Forelimb muscle (tissue), 1 donor: Measurements from ENCODE around the gene TRIO. TPM values are rescaled to one million over a fixed set of nuclear protein-coding genes. Genes with fewer than 3 reads are reported as not detected.

Source experiments
- DNase-seq: peaks from one replicate; pipeline ENCODE4 v3.0.0-alpha.2; 2013; ENCODE audit warnings: low read depth
- polyA plus RNA-seq: library from polyadenylated mRNA; unstranded; fragments of 120-200 nt; gene quantifications from one replicate; pipeline ENCODE4 v1.2.1, GENCODE V29; 2013; ENCODE audit not compliant: insufficient read length

Gene TRIO
- polyA plus RNA-seq, 1 donor = 168 TPM

DNA sequence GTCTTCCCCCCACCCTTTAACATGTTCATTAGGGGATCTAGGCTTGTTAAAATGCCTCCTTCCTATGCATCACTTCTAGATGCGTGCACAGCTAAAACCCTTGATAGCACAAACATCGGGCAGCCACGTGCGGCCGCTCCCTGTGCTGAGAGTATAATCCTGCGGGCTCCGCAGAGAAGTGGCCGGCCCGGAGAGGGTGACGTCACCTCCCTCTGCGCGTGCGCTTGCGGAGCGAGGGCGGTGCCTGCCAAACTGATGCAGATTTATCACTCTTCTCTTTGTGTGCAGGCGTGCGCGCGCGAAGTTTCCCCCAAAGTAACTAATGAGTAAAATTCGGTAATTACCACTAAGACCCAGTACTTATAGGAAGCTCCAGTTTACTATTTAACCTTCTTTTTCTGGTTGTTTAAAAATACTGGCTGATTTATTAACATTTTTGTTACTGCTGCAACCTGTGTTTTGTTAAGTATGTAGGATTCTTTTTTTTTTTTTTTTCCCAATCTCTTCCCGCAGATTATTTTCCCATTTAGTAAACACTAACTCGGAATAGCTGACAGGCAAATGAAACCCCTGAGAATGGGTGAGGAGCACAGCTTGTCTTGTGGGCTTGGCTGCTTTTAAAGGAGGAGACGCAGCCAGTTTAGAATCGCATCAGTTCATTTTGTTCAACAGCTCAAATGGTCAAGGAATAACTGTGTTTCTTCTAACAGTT lies 121.6 kb downstream of the TRIO start:
- peak; percentile 69 for DNase-seq

DNA sequence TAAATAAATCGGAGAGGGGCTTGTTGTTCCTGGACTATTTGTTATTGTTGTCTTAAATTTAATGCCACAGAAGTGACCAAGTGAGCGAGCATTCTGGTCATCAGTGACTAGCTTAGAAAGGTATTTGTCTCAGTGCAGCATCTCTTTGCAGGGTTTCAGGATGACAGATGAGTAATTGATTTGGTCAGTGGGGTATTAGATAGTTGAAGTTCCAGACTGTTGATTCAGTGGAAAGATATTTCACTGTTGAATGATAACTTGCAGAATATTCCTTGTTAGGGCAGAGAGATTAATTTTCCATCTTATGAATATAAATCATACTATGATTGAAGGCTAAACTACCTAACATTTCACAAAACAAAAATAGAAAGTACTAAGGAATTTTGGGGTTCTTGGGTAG lies 122.4 kb downstream of the TRIO start:
- DNase-seq = no peak

DNA sequence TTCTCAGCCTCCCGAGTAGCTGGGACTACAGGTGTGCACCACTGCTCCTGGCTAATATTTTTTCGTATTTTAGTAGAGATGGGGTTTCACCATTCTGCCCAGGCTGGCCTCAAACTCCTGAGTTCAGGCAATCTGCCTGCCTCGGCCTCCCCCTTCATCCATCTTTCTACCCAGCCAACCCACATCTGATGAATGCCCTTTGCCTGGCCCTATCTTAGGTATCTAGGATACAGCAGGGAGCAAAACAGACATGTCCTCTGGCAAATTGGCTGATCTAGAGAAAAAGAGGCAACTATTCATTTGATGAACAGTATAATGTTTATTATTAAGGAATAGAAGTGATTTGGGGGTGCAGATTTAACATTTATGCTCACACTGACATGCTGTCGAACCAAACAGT lies 123.0 kb downstream of the TRIO start:
- no peak for DNase-seq

DNA sequence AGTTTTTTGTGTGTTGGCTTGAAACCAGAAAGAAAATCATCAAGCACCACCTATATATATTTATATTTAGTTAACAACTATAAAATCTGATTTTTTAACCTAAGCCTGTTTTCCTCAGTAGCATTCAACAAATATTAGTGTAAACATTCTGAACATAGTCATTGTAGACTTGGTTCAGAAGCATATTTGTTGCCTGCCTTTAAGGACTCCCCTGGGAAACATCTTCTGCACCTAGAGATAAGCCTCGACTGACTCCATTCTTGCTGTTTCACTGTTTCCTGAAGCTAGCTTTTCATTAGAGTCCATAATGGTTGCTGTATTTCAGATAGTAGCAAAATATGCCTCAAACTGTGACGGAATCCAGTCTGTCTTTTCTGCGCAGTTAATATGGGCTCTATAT lies 123.5 kb downstream of the TRIO start:
- no peak for DNase-seq

DNA sequence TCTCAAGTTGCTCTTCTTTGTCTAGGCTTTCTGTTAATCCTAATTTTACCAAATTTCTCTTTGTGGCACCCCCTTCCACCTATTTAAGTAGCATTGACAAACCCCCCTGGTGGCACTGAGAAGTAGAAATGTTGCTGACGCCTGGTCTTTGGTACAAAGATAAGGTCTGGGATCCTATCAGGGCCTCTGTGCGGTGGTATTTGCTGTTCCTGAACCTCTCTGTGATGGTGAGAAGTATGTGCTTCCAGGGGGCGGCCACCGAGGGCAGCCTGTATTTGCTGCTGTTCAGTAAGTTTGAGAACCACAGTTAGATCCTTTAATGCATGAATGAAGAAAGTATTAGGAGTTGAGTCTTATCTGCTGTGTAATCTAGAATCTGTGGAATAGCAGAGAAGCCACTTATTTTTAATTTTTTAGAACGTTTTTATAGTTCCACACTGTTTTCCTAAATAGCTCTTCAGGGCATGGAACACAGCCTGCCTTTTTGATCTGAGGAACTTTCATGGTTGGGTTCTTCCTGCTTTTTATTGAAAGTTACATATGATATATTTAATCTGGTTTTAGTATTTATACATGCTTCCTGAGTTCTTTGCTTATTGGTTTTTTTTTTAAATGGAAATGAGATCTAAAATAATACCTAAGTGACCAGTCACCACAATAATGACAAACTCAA lies 124.2 kb downstream of the TRIO start:
- DNase-seq = no peak

DNA sequence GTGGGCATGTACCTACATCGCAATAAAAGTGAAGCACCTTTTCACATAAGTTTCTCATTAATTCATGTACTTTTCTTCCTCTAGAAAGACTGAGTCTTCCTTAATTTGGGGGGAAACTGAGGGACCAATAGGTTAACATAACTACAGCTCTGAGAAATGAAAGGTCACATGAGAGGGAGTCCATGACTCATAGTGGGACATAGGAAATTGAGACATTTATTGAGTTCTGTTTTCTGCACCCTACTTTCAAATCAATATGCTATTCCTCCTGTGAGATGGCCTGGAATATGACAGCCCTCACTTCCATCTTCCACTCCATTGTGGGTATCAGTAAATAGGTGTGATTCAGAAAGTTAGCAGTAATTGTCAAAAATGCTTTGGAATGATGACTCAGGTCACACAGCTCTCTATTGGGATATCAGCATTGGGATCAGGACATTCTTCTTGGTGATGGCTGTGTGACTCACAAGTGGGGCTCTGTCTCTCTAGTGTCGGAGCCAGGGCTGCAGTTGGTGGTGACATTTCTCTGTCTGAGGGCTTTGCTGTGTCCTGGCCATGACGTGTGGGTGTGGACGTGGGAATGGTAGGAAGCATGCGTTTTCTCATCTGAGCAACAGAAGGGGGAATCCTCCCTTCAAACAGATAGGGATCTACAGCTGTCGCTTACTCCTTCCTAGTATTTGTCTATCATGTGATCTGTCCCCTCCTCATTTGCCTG lies 125.0 kb downstream of the TRIO start:
- DNase-seq = no peak

DNA sequence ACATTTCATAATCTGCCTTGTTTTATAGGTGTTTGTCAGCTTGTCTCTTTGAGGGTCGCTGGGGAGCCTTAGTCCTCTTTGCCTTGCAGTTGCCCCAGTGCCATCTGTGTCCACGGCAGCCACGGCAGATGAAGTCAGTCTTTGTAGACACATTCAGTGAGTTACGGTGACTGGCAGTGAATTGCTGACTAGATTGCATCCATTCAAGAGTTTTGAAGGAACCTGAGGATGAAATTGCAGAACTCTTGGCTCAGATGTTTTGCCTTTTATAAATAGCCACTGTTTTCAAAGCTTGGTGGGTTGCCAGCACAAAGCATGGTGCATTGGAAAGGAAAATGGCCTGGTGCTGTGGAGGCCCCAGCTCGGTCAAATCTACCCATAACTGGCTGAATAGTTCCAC lies 125.6 kb downstream of the TRIO start:
- no peak for DNase-seq

DNA sequence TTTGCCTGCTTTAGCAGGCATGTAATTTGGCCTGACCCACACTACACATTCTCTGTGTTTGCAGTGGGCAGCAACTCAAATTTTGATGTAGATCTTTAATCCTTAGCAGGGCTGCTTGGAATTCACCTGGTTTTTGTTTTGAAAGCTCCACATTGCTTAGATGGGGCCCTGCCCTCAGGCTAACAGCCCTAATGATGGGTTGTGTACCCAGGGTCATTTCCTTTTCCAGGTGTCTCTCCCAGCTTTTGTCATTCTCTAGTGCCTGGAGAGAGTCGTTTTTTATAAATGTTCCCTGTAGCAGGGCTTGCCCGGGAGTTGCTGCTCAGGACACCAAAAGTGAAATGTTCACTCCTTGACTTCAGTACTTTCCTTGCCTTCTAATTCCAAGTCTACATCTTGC lies 126.3 kb downstream of the TRIO start:
- DNase-seq = no peak

DNA sequence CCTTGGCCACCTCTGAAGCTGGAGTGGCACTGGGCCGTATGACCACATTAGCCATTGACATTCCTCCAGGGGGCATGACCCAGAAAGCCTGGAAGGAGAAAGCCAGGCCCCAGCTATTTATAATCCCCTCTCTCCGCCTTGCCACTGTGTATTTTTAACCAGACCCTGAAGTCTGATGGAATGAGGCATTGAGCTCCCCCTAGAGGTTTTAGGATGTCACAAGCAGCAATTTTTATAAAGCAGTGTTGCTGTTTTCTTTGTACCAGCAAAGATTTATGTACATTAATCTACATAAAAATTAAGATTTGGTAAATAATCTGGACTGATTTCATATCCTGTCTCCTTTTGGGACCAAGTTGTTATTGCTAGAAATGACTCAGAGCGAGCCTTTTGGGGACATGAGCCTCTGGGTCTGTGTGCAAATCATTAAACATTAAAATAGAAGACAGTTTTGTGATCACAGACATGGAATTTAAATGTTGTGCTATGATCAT lies 127.1 kb downstream of the TRIO start:
- DNase-seq = peak; percentile 43

DNA sequence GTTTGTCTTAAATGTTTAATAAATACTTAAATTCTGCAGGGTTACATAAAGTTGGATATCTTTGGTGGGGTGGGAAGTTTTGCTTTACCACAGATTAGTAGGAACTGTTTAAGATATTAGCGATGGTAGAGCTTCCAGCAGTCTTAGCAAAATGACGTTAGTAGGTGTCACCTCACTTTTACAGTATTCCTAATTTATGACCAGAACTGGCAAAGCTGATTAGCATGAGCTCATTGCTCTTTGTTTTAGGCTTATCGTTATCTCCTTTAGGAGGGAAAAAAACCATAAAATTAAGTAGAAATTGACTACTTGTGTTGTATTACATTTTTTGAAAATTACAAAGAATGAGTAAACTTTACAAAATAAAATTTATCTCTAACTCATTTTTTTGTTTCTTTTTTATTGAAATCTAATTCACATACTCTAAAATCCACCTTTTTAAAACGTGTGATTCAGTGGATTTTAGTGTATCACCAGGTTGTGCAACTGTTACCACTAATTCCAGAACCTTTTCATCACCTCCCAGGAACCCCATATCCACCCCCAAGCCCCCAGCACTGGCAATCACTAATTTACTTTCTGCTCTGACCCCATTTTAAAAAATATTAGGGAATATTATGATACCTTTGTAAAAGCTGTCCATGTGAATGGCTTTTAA lies 129.5 kb downstream of the TRIO start:
- no peak for DNase-seq

DNA sequence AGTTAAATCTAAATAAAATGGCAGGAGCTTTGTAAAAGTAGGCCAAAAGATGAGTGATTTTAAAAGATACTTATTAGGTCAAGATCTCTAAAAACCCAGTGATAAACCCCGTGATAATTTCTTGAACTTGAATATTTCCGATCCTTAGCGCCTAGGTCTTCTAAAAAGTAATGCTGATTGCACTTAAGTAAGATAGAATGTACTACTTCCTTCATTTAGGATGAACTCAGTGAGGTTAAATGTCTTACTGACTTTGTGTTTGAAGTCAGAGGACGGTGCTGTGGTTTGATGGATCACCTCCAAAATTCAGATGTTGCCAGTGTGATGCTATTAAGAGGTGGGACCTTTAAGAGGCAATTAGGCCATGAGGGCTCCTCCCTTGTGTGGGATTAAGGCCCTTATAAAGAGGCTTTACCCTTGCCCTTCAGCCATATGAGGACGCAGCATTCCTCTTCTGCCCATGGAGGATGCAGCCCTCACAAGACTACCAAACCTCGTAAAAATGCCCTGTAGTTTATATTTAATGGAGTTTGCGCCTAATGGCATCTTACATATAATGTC lies 130.1 kb downstream of the TRIO start:
- DNase-seq = no peak

DNA sequence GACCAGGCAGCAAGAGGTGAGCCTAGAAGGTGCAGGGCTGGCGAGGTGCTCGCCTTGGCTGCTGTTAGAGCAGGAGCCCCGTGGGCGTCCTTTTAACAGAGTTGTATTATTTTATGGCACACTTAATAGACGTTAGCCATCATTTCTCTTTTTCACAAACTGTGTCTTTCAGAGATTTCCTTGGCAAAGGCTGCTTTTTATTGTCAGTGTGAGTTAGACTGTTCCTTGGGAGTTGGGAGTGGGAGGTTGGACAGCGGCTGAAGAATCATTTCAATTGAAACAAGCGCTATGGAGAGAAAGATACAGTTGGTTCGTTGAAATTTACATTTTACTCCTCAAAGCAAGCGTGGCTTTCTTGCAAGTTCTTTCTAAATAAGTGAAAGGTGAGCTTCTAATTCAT lies 133.2 kb downstream of the TRIO start:
- no peak for DNase-seq

DNA sequence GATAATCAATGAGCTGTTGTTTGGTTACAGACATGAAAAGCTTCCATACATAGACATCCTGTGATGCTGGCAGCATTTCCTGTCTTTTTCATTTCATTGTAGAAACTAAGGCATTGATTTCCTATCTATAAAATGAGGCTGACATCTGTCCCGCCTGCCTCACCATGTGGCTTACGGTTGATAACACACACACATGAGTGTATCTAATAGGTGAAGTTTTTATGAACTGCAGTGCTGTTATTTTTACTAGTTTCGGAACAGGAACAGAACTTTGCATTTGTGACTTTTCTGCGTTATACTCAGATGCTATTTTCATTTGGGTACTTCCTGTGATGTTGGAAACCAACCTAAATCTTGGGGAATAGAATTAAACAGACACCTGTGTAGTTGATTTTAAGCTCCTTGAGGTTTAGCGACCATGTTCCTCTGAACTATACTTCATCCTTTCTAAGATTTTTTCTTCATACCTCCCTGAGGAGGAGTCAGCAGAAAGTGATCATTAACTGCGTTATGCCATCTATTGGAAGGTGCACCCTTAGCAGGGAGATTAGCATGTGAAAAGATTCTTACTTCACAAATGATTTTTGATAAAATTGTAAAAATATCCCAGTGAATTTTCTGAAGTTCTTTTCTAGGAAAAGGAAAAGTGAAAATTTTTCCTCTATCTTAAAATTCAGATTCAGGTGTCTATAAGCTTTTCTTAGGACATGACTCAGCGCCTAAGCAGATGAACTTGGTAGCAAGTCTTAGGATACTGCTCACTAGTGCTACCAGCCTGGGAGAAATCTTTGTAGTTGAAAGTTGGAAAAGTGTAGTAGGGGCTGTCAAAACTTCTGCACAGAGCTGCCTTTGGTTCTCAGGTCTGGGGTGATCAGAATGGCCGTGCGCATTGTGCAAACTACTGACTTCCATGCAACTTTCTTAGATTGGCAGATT lies 134.5 kb downstream of the TRIO start:
- DNase-seq = no peak

DNA sequence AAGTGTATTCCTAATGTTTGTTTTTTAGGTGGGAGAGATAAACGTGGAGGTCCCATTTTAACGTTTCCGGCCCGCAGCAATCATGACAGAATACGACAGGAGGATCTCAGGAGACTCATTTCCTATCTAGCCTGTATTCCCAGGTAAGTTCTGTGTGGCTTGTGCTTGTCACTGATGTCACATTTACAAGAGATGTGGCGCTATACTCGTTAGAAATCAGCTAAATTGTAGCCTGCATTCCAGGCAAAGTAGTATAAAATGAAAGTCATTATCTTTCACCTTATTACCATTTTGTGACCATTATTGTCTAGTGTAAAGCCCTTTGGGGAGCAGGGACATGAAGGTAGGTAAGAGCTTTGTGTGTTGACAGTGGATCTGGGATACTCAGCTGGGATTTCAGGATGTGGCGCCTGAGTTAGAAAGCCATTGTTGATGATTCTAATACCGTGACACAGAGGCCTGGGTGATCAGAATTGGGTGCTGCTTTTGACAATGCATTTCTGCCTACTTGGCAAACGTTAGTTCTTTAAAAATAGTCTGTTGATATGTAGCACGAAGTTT lies 137.2 kb downstream of the TRIO start:
- no peak for DNase-seq

DNA sequence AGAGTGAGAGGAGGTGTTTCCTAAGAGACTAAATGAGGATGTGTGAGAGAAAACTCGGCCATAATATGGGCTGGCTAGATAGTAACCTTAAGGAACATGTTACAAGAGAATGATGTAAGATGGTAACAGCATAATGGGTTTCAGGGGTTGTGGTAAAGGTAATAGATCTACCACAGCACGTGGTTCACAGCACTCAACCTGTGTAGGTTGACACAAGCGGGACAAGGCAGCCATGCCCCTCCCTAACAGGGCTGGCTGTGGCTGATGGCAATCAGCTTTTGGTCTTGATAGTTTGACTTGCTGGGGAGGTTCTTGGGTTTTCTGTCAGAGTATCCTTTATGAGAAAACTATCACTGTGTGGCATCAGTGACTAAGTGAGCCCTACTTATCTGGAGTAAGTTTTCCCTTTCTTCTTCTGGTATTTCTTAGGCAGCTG lies 138.6 kb downstream of the TRIO start:
- no peak for DNase-seq

DNA sequence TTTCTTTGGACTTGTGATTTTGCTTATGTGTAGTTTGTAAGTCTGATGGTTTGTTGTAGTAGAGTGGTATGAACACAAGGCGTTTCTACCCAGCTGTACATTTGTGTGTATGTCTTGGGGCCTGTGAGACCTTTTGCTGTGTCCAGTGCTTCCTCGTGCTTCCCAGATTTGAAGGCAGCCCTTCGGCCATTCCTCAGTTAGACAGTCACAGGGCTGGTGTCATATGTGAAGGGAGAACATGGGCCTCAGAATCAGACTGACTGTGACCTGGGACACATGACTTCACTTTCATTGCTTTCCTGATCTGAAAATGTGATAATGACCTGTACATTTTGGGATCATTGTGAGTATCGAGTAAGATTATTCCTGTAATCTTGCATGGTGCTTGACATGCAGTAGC lies 140.0 kb downstream of the TRIO start:
- DNase-seq = no peak

DNA sequence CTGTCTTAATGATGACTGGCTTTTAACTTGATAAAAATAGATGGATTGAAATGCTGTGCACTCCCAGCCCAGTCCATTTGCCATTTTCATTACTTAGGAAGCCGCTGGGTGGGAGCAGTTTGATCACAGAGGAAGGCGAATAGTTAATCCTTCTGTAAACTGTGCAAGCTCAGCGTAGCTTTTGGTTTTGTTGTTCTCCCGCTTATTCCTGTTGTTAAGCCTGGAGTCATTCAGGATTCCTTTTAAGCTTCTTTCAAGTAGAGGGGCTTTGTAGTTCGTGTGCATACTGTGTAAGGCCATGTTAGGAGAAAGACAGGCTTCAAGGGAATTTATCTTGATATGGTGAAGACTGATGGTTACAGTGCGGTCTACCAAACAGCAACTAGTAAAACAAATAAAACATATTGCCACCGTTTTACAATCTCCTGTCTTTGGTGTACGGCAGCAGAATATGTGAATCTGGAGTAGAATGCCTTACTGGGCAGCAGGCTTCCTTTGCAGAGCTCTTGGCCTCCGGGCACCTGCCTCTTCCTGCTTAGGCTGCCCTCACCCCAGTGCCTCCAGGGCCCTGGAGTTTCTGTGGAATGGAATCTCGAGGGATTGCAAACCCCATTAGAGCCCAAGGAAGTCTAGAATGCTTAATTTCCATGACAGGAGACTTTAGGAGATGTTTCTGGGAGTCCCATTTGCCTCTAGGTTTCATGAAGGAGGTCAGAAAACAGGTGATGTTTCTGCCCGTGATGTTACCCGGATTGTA lies 141.4 kb downstream of the TRIO start:
- DNase-seq = no peak

DNA sequence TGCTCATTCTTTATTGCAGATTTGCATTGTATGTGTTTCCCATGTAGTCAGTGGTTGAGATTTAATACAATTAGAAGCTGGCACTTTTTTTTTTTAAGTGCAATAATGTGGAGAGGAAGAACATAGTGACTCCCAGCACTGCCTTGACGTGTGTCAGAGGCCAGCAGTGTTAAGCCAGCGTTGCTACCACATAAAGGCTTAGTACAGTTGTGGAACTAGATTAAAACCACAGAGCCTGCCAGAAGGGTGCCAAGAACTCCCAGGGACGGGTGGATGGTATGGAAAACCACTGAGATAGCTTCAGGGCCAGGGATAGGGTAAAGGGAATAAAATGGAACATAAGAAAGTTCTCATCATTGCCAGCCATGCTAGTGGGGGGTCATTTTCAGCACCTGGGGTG lies 142.9 kb downstream of the TRIO start:
- no peak for DNase-seq

DNA sequence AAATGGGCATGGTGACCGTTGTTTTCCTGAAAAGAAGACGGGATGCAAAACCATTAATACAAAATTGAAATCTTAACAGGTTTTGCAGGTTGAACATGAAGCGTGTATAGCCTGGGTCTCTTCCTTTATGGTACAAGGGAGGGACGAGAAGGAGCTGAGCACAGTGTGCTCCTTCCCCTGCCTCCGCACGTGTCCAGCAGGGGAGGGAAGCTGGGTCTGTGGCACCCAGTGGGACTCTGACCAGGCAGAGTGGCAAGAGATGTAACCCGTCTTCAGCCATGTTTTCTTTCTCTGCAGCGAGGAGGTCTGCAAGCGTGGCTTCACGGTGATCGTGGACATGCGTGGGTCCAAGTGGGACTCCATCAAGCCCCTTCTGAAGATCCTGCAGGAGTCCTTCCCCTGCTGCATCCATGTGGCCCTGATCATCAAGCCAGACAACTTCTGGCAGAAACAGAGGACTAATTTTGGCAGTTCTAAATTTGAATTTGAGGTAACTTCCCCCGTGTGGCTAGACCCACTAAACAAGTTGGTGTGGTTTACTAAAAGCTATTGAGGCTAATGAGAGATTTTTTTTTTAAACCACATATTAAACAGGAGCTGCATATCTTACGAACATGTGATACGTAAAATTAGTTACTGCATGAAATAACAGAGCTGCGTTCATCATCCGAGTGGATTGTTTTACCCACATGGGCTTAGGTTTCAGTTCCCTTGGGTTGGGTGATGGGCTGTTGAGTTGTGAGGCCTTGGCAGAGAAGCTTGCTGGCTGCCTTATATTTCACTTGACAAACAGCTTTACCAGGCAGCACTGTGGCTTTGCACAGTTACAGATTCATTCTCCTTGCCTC lies 143.7 kb downstream of the TRIO start:
- DNase-seq = no peak
